Prostate gland (tissue), 2 donors: ENCODE data around the gene NR2C1.

Source experiments
- CTCF ChIP-seq, 4 experiments: fragments of 200-600 bp in 2 of 4; fragments of 450-650 bp in 2 of 4; sonication (generic) in 2 of 4; IDR thresholded peaks; 1 replicate in 3 of 4; 2 replicates in 1 of 4; pipeline ENCODE4 v1.5.1; 2016 to 2019; ENCODE audit warnings: antibody characterized with exemption in 4 of 4, mild to moderate bottlenecking in 2 of 4, moderate library complexity in 2 of 4
- POLR2A ChIP-seq: fragments of 450-650 bp; IDR thresholded peaks from one replicate; pipeline ENCODE4 v1.6.1; 2016; ENCODE audit warnings: antibody characterized with exemption, mild to moderate bottlenecking
- POLR2AphosphoS5 ChIP-seq: sonication (generic); formaldehyde crosslinking; IDR thresholded peaks from one replicate; pipeline ENCODE4 v1.6.1; 2017; ENCODE audit warnings: antibody characterized with exemption

- TF ChIP-seq CTCF (IDR thresholded peaks at IDR 0.05) (peak in 2 of 4 experiments; percentile 33 to 90), POLR2A (peak; percentile 33), POLR2AphosphoS5 (peak; percentile 89)
Measured at GRCh38 chr12:95072900-95073697, at the start of gene NR2C1.
